HG02571 (cell line): ENCODE measurements around the gene ACKR2.

ENCODE experiments used
- ATAC-seq: cut with Tn5 transposase; IDR thresholded peaks from one replicate; pipeline ENCODE4 v1.9.1; 2021; ENCODE audit warnings: mild to moderate bottlenecking, moderate library complexity; ENCODE audit not compliant: unreplicated experiment

ACKR2 gene

GRCh38 chr3:42809202-42809601 lies at the start of gene ACKR2:
Gene ACKR2, plus strand, starts transcription at chr3:42809445. Its CDS starts 55,058 bp downstream, at chr3:42864503.
- ATAC-seq: no peak

GRCh38 chr3:42762046-42762724 lies 47.1 kb upstream of the ACKR2 start:
- no peak for ATAC-seq

- ATAC-seq: no peak
These were observed 46.2 kb upstream of the ACKR2 start for GRCh38 chr3:42763021-42763420.

GRCh38 chr3:42764115-42764514 lies 45.1 kb upstream of the ACKR2 start:
- no peak for ATAC-seq

GRCh38 chr3:42764561-42765295 lies 44.5 kb upstream of the ACKR2 start:
- no peak for ATAC-seq

- no peak for ATAC-seq
These were observed 39.6 kb upstream of the ACKR2 start for GRCh38 chr3:42769477-42770131.

- ATAC-seq: no peak
These were observed 38.0 kb upstream of the ACKR2 start for GRCh38 chr3:42771271-42771670.

GRCh38 chr3:42772670-42773408 lies 36.4 kb upstream of the ACKR2 start, which contains the start of gene CCDC13:
Gene CCDC13, minus strand, starts transcription at chr3:42773253. Its CDS starts 14,908 bp downstream, at chr3:42758345.
- ATAC-seq: peak; percentile 98

GRCh38 chr3:42773409-42773751 lies 35.9 kb upstream of the ACKR2 start:
- ATAC-seq: peak; percentile 7

- no peak for ATAC-seq
These were observed 30.6 kb upstream of the ACKR2 start for GRCh38 chr3:42778644-42779043.

- ATAC-seq: no peak
These were observed 28.8 kb upstream of the ACKR2 start for GRCh38 chr3:42780398-42780797.

- ATAC-seq: peak; percentile 81
These were observed 28.1 kb upstream of the ACKR2 start for GRCh38 chr3:42780892-42781700.

GRCh38 chr3:42786212-42786611 lies 23.0 kb upstream of the ACKR2 start:
- no peak for ATAC-seq

GRCh38 chr3:42786631-42787030 lies 22.6 kb upstream of the ACKR2 start:
- ATAC-seq: no peak

- ATAC-seq: no peak
These were observed 18.5 kb upstream of the ACKR2 start for GRCh38 chr3:42790714-42791229.

- ATAC-seq: no peak
These were observed 13.5 kb upstream of the ACKR2 start for GRCh38 chr3:42795621-42796181.

- no peak for ATAC-seq
These were observed 12.8 kb upstream of the ACKR2 start for GRCh38 chr3:42796332-42796885.

- no peak for ATAC-seq
These were observed 9.9 kb upstream of the ACKR2 start for GRCh38 chr3:42799376-42799775.

- no peak for ATAC-seq
These were observed 9.0 kb upstream of the ACKR2 start for GRCh38 chr3:42800251-42800650.
